Limb (tissue), 2 donors: ENCODE data around the gene UGT1A7.

ENCODE experiments used
- DNase-seq, 2 donors: peaks; one replicate each; pipeline ENCODE4 v3.0.0-alpha.2; 2016; ENCODE audit errors: extremely low spot score in 2 of 2

UGT1A7 gene

DNA sequence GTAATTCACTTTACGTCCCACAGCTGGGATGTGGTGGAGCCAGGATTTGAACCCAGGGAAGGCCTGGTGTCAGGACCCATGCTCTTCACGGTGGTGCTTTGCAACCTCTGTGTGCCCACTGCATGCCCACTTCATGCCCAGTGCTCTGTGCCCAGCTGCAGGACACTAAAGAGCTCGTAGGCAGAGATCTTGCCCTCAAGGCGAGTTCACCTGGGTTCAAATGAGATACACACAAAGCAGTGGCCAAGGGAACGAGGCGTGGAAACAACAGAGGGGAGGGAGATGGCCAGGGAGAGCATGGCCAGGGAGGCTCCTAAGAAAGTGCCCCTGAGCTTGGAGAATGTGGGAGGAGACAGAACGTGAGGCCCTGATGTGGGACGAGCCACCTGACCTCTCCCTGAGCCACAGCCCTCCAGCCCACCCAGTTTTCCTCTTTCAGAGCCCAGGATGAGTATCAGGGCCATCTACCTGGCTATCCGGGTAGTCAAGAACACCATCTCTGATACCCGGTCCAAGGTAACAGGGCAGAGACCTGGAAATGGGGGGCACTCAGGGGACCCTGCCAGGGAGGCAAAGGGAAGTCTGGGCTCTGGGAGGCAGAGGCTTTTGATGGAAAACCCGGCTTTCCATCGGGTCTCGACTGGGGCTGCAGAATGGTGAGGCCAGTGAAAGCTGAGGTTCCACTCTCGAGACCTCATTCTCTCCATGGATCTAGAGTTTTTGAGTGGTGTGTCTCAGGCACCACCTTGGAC lies 116.8 kb downstream of the UGT1A7 start:
- DNase-seq, result no peak

DNA sequence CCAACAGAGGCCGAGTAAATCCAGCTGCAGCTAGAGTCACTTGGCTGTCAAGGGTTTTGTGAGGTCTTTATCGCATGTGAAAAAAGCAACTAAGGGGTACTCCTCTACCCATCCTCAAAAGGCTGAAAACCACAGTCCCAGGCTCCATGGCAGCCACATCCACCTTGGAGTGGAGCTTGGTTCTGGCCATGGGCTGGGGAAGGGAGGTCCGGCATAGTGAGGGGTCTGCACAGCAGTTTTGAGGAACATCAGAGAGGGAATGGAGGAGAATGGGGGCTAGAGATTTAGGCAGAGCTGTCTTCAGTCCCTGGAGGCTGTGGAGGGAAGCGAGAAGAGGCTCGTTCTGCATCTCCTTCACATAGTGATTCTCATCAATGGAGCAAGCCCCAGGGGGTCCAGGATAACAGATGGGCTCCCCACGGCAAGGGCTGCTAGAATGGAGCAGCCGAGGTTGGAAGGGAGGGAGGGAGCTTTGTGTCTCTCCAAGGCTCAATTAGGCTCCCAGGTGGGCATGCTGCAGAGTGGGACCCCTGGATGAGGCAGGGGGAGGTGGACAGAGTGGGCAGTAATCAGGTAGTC lies 117.5 kb downstream of the UGT1A7 start:
- no peak for DNase-seq

DNA sequence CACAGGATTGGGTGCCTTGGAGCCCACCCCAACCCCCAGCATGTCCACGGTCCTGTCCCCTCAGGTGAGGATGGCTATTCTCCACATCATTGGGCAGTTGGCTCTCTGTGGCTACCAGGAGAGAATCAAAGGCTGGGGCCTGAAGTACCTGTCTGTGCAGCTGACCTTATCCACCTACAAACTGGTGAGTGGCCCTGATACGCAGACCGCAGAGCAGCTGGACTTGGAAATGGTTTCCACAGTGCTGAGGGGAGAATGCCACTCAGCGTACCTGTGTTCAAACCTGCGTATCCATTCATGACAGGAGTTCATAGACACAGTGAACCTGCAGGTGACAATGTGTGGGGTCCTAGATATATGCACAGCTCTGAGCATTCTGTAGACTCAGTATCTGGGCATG lies 118.0 kb downstream of the UGT1A7 start:
- DNase-seq, result no peak

DNA sequence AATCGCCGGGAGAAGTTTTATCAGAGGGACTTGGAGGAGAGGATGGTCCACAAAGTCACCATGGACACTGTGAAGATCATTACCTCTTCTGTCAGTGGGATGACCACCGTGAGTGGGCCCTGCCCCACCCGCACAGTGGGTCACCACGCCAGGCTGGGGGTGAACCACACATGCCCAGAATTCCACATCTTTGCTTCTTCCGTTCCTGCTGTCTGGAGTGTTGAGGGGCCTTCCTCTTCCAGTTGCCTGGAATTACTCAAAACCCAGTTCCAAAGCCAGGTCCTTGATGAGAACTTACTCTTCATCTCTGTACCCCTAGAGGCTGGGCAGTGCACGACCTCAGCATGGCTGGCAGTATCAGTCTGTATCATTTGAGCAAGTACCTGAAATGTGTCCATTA lies 118.5 kb downstream of the UGT1A7 start:
- no peak for DNase-seq

DNA sequence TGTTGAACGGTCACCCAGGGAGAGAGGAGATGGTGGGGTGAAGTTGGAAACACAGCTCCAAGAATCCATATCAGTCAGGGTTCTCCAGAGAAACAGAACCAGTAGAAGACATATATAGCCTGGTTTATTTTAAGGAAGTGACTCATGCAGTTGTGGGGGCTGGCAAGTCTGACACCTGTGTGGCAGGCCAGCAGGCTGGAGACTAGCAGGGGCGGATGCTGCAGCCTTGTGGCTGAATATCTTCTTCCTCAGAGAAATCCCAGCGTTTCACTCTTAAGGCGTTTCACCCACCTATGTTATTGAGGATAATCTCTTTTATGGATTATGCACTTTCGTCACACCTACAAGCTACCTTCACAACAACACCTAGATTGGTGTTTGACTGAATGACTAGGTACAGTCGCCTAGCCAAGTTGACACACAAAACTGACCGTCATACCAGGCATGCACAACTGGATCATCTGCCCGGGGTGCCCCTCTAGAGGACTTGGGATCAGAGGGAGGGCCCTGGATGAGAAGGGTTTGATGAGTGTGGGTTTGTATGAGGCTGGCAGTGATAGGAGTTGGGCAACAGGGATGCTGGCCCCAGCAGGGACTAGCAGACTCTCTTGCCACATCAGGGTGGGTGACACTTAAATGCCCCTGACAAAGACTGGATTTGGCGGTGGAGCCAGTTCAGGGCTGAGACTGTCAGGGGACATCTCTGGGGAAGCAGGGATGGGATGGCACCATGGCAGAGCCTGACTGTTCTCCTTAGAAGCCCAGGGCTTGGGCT lies 119.8 kb downstream of the UGT1A7 start:
- no peak for DNase-seq

DNA sequence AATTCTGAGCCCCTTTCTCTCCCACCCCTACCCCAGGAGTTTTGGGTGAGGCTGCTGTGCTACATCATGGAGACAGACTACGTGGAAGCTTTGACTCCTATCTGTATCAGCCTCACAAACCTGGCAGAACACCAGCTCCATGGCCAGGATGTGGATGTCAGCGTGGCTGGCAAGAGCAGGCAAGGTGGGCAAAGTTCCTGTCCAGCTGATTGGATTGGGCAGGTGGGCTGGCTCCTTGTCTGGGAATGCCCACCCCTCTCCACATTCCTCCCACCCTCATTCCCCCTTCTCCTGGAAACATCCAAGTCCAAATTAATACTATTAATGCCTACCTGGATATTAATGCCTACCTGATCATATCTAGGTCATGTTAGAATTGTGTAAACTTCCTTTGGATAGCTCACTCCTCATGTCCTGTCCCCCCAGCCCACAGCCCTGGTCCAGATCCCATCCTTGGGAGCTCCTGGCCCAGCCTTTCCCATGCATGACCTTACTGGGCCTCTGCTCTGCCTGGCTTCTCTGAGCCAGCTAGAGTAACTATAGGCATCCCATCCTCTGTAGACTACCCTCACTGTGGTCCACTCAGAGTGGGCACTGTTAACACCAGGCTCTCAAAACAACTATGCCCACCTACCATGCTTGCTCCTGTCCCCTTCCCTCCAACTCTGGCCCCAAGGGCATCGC lies 120.6 kb downstream of the UGT1A7 start:
- no peak for DNase-seq

DNA sequence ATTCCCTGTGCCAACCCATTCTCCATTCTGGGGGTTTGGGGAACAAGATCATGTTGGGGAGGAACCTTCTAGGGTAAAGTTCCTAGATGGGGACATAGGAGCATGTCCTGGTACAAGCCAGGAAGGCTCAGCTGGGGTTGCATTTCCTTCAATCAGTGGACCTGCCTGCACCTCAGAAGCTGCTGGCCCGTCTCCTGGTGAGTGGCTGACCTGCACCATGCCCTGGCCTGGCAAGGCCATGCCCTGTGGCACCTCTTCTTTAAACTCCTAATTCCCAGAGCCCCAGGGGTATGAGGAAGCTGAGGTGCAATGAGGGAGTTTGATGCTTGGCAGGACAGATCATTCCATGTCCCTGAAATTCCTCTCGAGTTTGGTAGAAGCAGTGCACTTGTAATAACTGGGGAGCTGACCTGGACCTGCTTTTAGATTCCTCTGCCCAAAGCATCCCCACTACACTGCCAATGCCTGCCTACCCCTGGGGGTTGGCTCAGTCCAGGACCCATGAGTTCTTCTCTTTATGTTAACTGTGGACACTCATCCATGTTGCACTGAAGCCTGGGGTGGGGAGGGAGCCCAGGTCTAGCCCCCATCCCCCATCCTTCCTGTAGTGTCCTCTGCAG lies 121.7 kb downstream of the UGT1A7 start:
- DNase-seq, result no peak

DNA sequence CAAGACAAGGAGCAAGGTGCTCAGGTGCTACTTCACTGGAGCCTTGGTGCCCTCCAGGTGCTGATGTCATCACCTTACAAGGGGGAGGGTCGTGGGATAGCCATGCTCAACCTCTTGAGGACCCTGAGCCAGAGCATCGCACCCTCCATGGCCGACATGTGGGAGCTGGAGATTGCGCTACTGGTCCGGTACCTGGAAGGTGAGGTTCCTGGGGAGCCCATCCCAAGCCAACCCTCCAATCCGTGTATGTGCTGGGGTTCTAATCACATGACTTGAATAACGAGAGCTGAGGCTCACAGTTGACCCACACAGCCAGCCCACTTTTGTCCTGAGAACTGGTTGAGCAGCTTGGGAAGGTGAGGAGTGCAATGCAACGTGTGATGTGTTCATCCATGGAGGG lies 122.3 kb downstream of the UGT1A7 start:
- DNase-seq, result no peak

DNA sequence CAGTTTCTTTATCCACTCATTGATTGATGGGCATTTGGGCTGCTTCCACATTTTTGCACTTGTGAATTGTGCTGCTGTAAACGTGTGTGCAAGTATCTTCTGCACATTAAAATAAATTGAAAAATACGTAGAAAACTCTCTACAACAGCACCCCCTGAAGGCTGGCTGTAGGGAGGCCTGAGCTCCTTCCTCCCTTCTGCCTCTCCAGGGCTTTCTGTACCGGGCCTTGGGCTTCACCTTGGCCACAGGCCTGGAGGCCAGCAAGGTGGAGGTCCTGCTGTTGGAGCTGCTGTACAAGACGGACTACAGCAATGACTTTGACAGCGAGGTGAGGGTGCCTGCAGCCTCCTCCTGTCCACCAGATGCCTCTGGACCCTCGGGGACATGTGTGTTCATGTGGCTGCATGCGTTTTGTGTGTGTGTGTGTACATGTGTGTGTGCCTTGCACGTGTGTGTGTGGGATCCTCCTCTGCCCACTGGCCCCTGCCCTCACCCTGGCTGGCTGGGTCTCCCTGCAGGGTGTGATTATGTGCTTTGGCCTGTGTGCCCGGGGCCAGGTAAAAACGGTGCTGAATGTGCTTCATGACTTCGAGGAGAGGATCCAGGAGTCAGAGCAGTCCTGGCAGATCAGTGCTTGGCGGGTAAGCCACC lies 125.6 kb downstream of the UGT1A7 start:
- no peak for DNase-seq

DNA sequence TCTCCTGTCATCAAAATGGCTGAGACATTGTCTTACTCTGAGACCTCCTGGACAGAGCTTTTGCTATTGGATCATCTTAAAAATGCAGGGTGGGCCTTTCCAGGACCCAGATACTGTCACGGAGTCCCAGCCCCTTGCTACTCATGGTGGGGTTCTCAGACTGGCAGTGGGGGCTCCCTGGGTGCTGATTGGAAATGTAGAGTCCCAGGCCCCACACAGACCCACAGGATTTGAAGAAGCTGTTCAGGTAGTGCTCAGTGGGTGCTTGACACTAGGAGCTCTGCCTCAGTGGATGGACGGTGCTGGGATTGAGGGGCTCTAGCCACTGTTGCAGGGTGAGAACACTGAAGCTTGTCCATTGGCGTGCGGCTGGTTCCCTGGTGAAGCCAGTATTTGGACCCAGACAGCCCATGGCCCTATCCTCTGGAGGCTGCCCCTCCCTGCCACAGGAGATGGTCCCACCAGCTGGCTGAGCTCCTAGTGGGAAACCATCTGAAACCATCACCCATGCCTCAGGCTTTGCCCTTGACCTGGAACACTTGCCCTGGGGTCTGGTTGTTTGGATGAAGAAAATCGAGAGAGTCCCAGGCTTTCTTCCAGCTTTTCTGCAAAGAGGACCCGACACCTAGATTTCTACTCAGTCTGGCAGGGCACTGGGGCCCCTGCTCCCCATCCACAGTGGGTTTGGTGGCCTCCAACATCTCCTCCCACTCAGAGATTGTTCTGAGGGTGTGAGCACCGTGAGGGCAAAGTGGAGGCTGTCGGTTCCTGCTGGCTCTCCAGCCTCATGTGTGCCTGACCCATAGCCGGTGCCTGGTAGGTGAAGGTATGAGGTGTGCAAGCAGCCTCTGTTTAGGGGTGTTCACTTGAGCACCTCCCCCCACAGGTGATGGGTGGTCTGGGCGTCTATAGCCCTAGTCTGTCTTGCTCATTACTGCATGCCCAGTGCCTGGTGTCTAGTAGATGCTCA lies 126.5 kb downstream of the UGT1A7 start:
- no peak for DNase-seq

DNA sequence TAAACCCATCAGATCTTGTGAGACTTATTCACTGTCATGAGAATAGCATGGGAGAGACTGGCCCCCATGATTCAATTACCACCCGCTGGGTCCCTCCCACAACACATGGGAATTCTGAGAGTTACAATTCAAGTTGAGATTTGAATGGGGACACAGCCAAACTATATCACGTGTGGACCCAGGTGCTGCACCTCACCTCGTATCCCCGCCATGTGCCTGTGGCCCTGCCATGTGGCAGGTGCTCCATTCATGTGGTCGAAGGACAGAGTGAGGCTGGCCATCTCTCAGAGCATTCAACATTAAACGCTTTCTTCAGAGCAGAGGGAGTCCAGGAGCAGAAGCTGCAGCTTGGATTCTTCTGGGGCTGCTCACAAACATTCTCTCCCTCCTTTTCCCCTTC lies 128.7 kb downstream of the UGT1A7 start:
- no peak for DNase-seq

DNA sequence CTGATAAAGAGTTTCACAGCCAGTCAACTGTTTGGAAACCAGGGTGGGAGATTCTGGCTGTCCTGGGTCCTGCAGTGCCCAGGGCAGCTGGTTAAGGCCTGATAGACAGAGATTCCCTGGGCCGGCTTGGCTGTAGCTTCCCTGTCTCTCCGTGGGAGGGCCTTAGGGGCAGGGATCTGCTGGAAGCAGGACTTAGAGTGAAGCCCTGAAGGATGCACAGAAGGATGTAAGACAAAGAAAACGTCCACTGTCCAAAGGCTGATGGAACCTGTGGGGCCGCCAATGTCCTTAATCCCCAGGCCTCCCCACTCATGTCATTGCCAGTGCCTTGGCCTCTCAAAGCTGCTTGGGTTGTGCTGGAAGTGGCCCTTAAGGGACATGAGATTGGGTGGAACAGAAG lies 129.4 kb downstream of the UGT1A7 start:
- DNase-seq, result peak in 1 of 2 donors; percentile 3

DNA sequence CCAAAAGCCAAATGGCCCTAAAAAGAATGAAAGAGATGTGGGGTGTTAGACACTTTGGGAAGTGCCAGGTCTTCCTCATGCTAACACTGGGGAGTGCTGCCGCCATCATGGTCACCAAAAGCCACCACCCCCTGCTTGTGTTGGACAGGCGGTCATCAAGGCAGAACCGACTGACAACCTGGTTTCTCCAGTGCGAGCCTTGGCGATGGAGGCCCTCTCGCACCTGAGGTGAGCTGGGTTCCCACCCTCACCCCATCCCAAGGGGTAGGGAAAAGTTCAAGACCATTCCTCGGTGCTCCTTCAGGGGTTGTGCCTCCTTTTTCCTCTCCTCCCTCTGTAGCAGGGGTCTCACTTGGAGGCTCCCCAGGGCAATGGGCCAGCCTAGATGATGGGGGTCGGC lies 130.0 kb downstream of the UGT1A7 start:
- DNase-seq, result peak in 1 of 2 donors; percentile 8

DNA sequence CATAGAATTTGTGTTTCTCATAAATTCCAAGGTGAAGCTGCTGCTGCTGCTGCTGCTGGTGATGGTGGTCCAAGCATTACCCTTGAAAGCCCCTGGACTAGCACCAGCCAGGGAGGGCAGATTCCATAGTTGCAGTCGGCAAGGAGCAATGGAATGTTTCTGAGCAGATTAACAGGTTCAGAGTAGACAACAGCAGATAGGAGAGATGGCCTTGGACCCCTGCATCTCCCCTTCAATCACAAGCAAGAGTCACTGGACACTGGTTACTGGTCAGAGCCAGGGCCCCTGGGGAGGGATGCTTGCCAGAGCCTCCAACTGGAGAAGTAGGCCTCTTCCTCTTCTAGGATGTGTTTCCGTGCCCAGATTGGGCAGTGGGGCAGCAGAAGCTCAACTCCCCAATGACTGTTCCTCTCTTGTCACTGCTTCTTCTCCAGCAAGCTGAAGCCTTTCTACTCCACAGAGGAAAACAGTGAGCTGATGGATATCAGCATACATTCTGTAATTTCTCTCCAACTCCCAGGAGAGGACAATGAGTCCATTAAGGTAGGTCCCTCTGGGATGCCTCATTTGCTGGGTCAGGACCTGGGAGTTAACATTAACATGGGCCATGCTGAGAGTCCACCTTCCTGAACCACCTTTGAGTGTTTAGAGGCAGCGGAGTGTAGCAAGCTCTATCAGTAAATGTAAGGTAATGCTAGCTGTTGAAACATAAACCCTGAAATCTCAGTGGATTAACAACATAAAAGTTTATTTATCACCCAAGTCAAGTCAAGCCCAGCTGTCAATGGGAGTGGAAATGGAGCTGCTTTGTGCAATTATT lies 131.7 kb downstream of the UGT1A7 start:
- DNase-seq, result peak in 1 of 2 donors; percentile 11

DNA sequence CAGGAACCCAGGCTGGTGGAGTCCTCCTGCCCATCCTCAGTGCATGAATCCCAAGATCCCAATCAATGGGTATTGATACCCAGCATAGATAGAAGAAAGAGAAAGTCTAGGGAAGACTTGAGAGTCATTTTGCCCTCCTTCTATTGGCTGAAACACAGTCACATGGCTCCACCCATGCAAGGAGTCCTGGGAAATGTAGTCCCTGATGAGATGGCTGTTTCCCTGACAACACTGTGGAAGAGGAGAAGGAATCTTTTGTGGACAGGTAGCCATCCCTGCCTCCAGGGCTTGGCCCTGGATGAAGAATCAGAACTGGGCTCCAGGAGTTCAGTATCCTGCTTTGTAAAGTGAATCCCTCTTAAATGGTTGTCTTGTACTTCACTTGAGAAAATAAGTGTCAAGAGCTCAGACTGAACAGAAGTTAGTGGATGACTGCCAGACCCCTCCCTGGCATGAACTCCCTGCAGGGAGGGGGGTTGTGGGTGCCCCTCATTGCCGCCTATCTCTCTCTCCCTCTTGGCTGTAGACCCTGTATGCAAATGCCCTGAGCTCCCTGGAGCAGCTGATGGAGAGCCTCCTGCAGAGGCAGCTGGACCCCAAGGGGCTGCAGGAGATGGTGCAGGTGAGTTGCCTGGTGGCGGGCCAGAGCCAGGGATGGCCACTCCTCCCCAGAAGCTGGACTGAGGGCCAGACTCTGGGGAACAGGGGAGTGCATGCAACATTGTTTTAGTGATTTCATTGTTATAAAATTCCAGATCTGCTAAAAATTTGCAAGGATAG lies 132.5 kb downstream of the UGT1A7 start:
- peak in 1 of 2 donors; percentile 12 for DNase-seq

DNA sequence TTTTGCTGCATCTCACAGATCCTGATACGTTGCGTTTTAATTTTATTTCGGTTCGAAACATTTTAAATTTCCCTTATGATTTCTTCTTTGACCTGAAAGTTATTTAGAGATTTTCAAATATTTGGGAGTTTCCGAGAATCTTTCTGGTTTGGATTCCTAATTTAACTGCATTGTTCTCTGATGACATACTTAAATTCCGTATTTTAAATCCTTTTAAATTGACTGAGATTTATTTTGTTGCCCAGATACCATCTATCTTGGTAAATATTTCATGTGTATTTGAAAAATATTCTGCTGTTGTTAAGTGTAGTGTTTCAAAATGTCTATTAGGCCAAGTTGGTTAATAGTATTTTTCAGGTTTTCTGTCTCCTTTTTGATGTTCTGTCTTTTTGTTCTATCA lies 134.2 kb downstream of the UGT1A7 start:
- DNase-seq, result no peak

DNA sequence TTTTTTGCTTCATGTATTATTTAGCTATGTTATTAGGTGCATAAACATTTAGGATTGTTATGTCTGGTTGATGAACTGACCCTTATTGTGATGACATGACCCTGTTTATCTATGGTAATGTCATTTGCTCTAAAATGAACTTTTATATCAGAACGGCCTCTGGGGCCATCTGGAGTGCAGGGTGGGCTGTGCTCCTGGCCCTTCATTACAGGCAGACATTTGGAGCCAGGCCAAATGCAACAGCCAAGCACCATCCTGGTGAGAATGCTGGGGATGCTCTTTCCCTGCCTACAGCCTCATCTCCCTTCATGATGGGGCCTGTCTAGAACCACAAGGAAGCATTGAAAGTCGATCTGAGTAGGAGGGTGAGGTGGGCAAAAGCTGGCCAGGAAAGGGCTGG lies 134.6 kb downstream of the UGT1A7 start:
- DNase-seq, result peak in 1 of 2 donors; percentile 7

DNA sequence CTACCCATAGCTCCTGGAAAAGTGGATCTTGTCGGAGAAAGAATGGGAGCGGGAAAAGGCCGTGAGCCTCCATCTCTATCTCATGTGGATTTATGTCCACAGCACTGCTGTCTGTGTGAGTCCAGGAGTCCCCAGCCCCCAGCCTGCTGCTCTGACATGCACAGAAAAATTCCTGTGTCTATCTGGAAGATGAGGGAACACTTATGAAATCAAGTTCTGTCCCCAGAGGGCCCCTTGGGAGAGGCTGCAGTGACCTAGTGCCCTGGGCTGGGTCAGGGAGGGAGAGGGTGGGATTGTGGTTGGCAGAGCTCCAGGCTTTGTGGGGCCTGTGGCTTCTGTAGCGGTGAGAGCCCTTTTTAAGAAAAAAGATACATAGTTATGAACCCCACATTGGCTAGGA lies 135.1 kb downstream of the UGT1A7 start:
- DNase-seq, result peak in 1 of 2 donors; percentile 20
